A549 (cell line): ENCODE measurements around the gene ALAD. TPM values are rescaled to one million over a fixed set of nuclear protein-coding genes. Genes with fewer than 3 reads are reported as not detected.

ENCODE experiments used
- ATAC-seq, 2 experiments: fragments of 200-7000 bp in 1 of 2; fragments of >200 bp in 1 of 2; cut with Nextera tagmentation in 1 of 2; cut with Tn5 transposase in 1 of 2; 3 replicates each; pipeline versions ENCODE4 v1.8.0 to v1.9.1; 2018 to 2020; ENCODE audit warnings: mild to moderate bottlenecking in 1 of 2, moderate library complexity in 1 of 2
- CTCF ChIA-PET: fragments of 300-600 bp; sonication (Branson Sonifier 250); formaldehyde crosslinking; extraction: SDS; loops from one replicate; lab custom pipeline; 2021; ENCODE audit warnings: antibody characterized with exemption, inconsistent platforms; lab: Yijun Ruan, JAX
- POLR2A ChIA-PET: fragments of 350-600 bp; formaldehyde crosslinking; extraction: SDS; loops from one replicate; lab custom pipeline; 2021; ENCODE audit warnings: antibody characterized with exemption, inconsistent platforms; lab: Yijun Ruan, JAX
- DNase-seq, 2 experiments: peaks; one replicate each; pipeline versions ENCODE4 v3.0.0 to v3.0.0-alpha.2; 2011 to 2016; ENCODE audit warnings: low read depth in 1 of 2, low spot score in 1 of 2
- FAIRE-seq: peaks from 2 replicates; lab custom pipeline; 2011; peaks lifted over from hg19 to GRCh38; lab: Jason Lieb, UNC
- H3K27ac ChIP-seq, 2 experiments: fragments of >200 bp; sonication (Bioruptor Twin); formaldehyde crosslinking; 3 replicates each; pipeline ENCODE4 v1.5.1; 2016 to 2017
- H3K4me1 ChIP-seq: fragments of >200 bp; sonication (Bioruptor Twin); formaldehyde crosslinking; 3 replicates; pipeline ENCODE4 v1.6.1; 2016
- H3K4me2 ChIP-seq: fragments of >200 bp; sonication (Bioruptor Twin); formaldehyde crosslinking; 3 replicates; pipeline ENCODE4 v1.6.1; 2016
- H3K4me3 ChIP-seq: fragments of >200 bp; sonication (Bioruptor Twin); formaldehyde crosslinking; 3 replicates; pipeline ENCODE4 v1.5.1; 2016
- H3K9me3 ChIP-seq: fragments of >200 bp; sonication (Bioruptor Twin); formaldehyde crosslinking; 3 replicates; pipeline ENCODE4 v1.6.1; 2016
- CHD4 ChIP-seq: fragments of 200-600 bp; sonication (generic); IDR thresholded peaks from 2 replicates; pipeline ENCODE4 v1.6.1; 2016; ENCODE audit warnings: antibody characterized with exemption, mild to moderate bottlenecking, borderline replicate concordance
- EHF ChIP-seq: fragments of 250-450 bp; sonication (Bioruptor Pico); IDR thresholded peaks from 2 replicates; pipeline ENCODE4 v1.5.0; 2020; ENCODE audit warnings: mild to moderate bottlenecking
- ESRRA ChIP-seq: fragments of 150-350 bp; IDR thresholded peaks from 2 replicates; pipeline ENCODE4 v1.6.1; 2014; ENCODE audit warnings: mild to moderate bottlenecking, low read length, borderline replicate concordance
- FOSB ChIP-seq: fragments of 250-450 bp; sonication (Bioruptor Pico); IDR thresholded peaks from 2 replicates; pipeline ENCODE4 v1.5.0; 2020; ENCODE audit warnings: mild to moderate bottlenecking, moderate library complexity
- MAFK ChIP-seq: fragments of 450-650 bp; IDR thresholded peaks from 2 replicates; pipeline ENCODE4 v1.6.1; 2014; ENCODE audit not compliant: partially characterized antibody
- MAX ChIP-seq: IDR thresholded peaks from 2 replicates; pipeline ENCODE4 v1.6.1; 2012
- NFE2L2 ChIP-seq: fragments of 150-350 bp; conservative IDR thresholded peaks from 2 replicates; pipeline ENCODE4 v1.6.1; 2014; ENCODE audit warnings: low read length
- NR3C1 ChIP-seq: fragments of >200 bp; sonication (Bioruptor Twin); formaldehyde crosslinking; IDR thresholded peaks from 3 replicates; pipeline ENCODE4 v1.6.1; 2017
- RFX5 ChIP-seq: fragments of 450-650 bp; IDR thresholded peaks from 2 replicates; pipeline ENCODE4 v1.7.1; 2014; ENCODE audit warnings: antibody characterized with exemption, mild to moderate bottlenecking, moderate library complexity
- RNF2 ChIP-seq: fragments of 200-600 bp; sonication (generic); IDR thresholded peaks from 2 replicates; pipeline ENCODE4 v1.6.1; 2016; ENCODE audit warnings: low read depth, mild to moderate bottlenecking, antibody characterized with exemption, moderate library complexity, borderline replicate concordance
- SREBF2 ChIP-seq: fragments of 450-650 bp; IDR thresholded peaks from 2 replicates; pipeline ENCODE4 v1.6.1; 2014; ENCODE audit warnings: mild to moderate bottlenecking, moderate library complexity
- USF2 ChIP-seq: fragments of 450-650 bp; IDR thresholded peaks from 2 replicates; pipeline ENCODE4 v1.6.1; 2014; ENCODE audit warnings: antibody characterized with exemption
- WGBS: methylation state at CpG from one replicate; pipeline ENCODE4 v1.1.6; 2017; ENCODE audit errors: missing lambda C conversion rate; 5-methylcytosine and 5-hydroxymethylcytosine counted together
- polyA plus RNA-seq, 4 experiments: library from polyadenylated mRNA; depleted of rRNA in 3 of 4; stranded (reverse); fragments of >200 nt; fragmentation: RNase III in 1 of 4; extraction: RNeasy Plus Mini Kit Qiagen cat#74134 plus additional on column Dnase treatment in 1 of 4; gene quantifications; 2 replicates in 3 of 4; 3 replicates in 1 of 4; pipeline ENCODE4 v1.2.3, GENCODE V29; 2011 to 2017
- TF ChIP-seq, protein P1 (sequence below): fragments of >200 bp; sonication (Bioruptor Twin); formaldehyde crosslinking; IDR thresholded peaks from 3 replicates; pipeline ENCODE4 v1.5.1; 2016

Gene ALAD
- polyA plus RNA-seq, 2 of the 4 experiments (the other 2 are of a cell fraction): 5.7 to 18.5 TPM

DNA sequence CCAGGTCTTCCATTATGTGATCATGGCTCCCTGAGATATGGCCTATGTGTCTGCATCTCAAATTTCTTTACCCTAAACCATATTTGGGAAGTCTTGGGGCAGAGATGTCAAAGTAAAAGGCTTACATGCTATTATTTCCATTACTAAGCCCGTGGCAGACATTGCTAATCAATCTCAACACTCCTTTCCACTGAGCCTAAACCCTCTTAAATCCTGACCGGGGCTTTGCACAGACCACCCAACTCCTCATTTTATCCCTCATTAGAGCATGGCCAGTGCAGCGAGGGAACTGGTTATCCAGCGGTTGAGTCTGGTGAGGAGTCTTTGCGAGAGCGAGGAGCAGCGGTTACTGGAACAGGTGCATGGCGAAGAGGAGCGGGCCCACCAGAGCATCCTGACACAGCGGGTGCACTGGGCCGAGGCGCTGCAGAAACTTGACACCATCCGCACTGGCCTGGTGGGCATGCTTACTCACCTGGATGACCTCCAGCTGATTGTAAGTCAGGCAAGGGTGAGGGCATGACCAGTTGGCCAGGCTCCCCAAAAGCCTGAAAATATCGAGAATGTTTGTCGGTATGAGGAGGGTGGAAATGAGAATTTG is 40.7 kb downstream of the ALAD start:
- ChIA-PET CTCF (interaction anchor here (0.6 to 2.5 kb wide), 5 partner anchors 10 to 493 kb away, joined by 3 to 10 read pairs (median 4); no protein-coding TSS in a partner anchor), POLR2A (no interaction called here)
- ATAC-seq: no peak
- WGBS: 84% methylated on average over 15 of the region's 15 CpGs
- Histone ChIP-seq H3K4me2 (no peak overlapping the region), H3K4me1 (peaks cover 13% of the 10 kb centered on the region), H3K9me3 (no peaks in the 10 kb centered on the region), H3K4me3 (no peak overlapping the region), H3K27ac (no peak overlapping the region)
- FAIRE-seq: no peak
- DNase-seq: no peak
- TF ChIP-seq, protein P1, sequence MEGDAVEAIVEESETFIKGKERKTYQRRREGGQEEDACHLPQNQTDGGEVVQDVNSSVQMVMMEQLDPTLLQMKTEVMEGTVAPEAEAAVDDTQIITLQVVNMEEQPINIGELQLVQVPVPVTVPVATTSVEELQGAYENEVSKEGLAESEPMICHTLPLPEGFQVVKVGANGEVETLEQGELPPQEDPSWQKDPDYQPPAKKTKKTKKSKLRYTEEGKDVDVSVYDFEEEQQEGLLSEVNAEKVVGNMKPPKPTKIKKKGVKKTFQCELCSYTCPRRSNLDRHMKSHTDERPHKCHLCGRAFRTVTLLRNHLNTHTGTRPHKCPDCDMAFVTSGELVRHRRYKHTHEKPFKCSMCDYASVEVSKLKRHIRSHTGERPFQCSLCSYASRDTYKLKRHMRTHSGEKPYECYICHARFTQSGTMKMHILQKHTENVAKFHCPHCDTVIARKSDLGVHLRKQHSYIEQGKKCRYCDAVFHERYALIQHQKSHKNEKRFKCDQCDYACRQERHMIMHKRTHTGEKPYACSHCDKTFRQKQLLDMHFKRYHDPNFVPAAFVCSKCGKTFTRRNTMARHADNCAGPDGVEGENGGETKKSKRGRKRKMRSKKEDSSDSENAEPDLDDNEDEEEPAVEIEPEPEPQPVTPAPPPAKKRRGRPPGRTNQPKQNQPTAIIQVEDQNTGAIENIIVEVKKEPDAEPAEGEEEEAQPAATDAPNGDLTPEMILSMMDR: no peak
- TF ChIP-seq MAX (no peak), SREBF2 (no peak), RFX5 (no peak), NR3C1 (no peak), ESRRA (no peak), EHF (CRISPR knock-in tag) (no peak), NFE2L2 (no peak), FOSB (CRISPR knock-in tag) (no peak), RNF2 (no peak), MAFK (no peak), CHD4 (no peak), USF2 (no peak)

DNA sequence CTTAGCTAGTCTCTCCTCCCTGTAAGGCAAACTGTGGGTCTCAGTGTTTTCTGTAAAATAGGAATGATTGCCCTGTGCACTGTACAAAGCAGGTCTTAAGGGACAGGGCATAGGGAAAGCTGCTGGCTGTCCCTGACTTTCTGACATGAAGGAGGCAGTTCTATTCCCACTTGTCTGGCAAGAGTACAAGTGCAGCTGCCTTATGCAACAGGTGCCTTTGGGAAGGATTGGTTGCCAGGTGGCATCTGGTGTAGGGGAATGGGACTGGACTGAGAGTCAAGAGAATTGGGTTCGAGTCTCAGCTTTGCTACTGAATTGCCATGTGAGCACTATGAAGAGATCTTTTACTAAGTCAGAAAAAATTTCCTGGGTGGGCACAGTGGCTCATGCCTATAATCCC is 41.7 kb downstream of the ALAD start:
- ChIA-PET POLR2A (no interaction called here), CTCF (interaction anchor here (1.0 to 1.1 kb wide), 3 partner anchors 10 to 49 kb away, joined by 3 to 4 read pairs (median 3); partner anchors contain the start of gene BSPRY)
- DNase-seq (no peak), ATAC-seq (no peak), FAIRE-seq (no peak)
- no peak overlapping the region for H3K4me3 ChIP-seq
- no peak overlapping the region for H3K27ac ChIP-seq
- no peaks in the 10 kb centered on the region for H3K9me3 ChIP-seq
- no peak overlapping the region for H3K4me2 ChIP-seq
- 32% methylated on average over 1 of the region's 1 CpG for WGBS
- H3K4me1 ChIP-seq: peaks cover 13% of the 10 kb centered on the region
- TF ChIP-seq RNF2 (no peak), CHD4 (no peak)

- CTCF ChIA-PET: interaction anchor here (1.0 to 2.8 kb wide), 3 partner anchors 10 to 45 kb away, joined by 3 to 7 read pairs (median 4); partner anchors contain the start of genes ALAD and WDR31
- no peak for TF ChIP-seq USF2
- Histone ChIP-seq H3K4me3 (no peak overlapping the region), H3K27ac (no peak overlapping the region), H3K9me3 (no peaks in the 10 kb centered on the region), H3K4me1 (peaks cover 13% of the 10 kb centered on the region), H3K4me2 (no peak overlapping the region)
- DNase-seq (no peak), ATAC-seq (no peak), FAIRE-seq (no peak)
- 52% methylated on average over 7 of the region's 7 CpGs for WGBS
- POLR2A ChIA-PET: interaction anchor here (0.6 kb wide), 1 partner anchor 17 kb away, joined by 3 read pairs; the partner anchor contains the start of gene WDR31
Measured at GRCh38 chr9:113356686-113357292, 44.3 kb downstream of the ALAD start.
